HEK293 (cell line): ENCODE data around the gene FZD7.

Experiments used
- CTCF ChIP-seq: fragments of 450-650 bp; formaldehyde crosslinking; IDR thresholded peaks from 2 replicates; pipeline ENCODE4 v1.5.1; 2016; ENCODE audit warnings: missing biosample characterization, missing genetic modification characterization
- SP3 ChIP-seq: fragments of 450-650 bp; formaldehyde crosslinking; IDR thresholded peaks from 2 replicates; pipeline ENCODE4 v1.5.1; 2016; ENCODE audit warnings: missing biosample characterization, missing genetic modification characterization
- TF ChIP-seq, protein P1 (sequence below): fragments of 450-650 bp; formaldehyde crosslinking; IDR thresholded peaks from 2 replicates; pipeline ENCODE4 v1.5.1; 2016; ENCODE audit warnings: missing biosample characterization, missing genetic modification characterization, low read depth

DNA sequence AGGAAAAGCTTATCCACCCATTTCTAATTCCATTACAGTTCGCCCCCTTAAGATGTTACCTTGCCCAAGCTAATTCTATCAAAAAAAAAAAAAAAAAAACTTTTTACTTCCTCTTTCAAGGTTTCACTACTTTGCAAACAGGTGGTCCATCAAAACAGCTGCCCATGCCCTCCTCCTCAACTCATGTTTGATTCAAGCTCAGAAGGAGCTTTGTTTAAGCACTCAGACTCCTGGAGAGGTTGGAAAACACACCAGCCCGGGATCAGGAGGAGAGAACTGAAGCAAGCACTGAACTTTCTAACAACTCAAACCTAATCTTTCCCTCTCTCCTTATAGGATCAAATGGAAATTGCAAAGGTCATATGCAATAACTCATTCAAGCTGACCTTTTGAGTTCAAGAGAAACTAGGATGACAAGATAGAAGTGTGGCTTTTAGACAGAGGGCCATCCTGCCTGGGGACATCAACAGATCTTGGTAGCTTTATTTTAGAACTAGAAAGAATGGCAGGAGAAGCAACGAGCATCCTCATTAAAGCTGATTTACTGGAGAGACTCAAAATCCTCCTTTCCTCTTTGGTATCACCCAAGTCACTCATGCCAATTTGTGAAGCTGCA lies 28.3 kb upstream of the FZD7 start:
- TF ChIP-seq, protein P1, sequence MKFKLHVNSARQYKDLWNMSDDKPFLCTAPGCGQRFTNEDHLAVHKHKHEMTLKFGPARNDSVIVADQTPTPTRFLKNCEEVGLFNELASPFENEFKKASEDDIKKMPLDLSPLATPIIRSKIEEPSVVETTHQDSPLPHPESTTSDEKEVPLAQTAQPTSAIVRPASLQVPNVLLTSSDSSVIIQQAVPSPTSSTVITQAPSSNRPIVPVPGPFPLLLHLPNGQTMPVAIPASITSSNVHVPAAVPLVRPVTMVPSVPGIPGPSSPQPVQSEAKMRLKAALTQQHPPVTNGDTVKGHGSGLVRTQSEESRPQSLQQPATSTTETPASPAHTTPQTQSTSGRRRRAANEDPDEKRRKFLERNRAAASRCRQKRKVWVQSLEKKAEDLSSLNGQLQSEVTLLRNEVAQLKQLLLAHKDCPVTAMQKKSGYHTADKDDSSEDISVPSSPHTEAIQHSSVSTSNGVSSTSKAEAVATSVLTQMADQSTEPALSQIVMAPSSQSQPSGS = no peak
- TF ChIP-seq CTCF (tag by site-specific recombination) (no peak), SP3 (tag by site-specific recombination) (no peak)
